ENCODE results near the gene ADAM23. TPM values are rescaled to one million over a fixed set of nuclear protein-coding genes. Genes with fewer than 3 reads are reported as not detected.
A peak's percentile ranks its signal among the peaks of the same experiment; 100 is the strongest.

ADAM23 gene
- total and polyA plus RNA-seq, 2 donors, result 4.0 to 26.9 TPM

- H3K4me3 ChIP-seq (ENCODE audit: low read length in 2 of 2), result no peak overlapping the region
- no peaks in the 10 kb centered on the region for H3K4me1 ChIP-seq (ENCODE audit: control insufficient read depth in 2 of 2, insufficient read depth in 2 of 2, low read length in 2 of 2)
- no peaks in the 10 kb centered on the region for H3K9me3 ChIP-seq (ENCODE audit: control insufficient read depth in 2 of 2, insufficient read depth in 1 of 2, low read length in 1 of 2)
- no peak overlapping the region for H3K27ac ChIP-seq (ENCODE audit: low read depth in 1 of 2, low read length in 1 of 2)
- H3K27me3 ChIP-seq (ENCODE audit: control insufficient read depth in 2 of 2, insufficient read depth in 1 of 2, low read length in 1 of 2), result no peaks in the 10 kb centered on the region
- no peaks in the 10 kb centered on the region for H3K36me3 ChIP-seq (ENCODE audit: control insufficient read depth in 2 of 2, insufficient read depth in 2 of 2, low read length in 1 of 2)
- 6% methylated on average over 2 of the region's 2 CpGs for WGBS
- DNase-seq (ENCODE audit: low read depth in 6 of 9, low spot score in 9 of 9), result peak in 1 of 9 donors; percentile 43
Observed at GRCh38 chr2:206558492-206558891, 115.2 kb downstream of the ADAM23 start.

- H3K9me3 ChIP-seq (ENCODE audit: control insufficient read depth in 2 of 2, insufficient read depth in 1 of 2, low read length in 1 of 2), result no peaks in the 10 kb centered on the region
- H3K27me3 ChIP-seq (ENCODE audit: control insufficient read depth in 2 of 2, insufficient read depth in 1 of 2, low read length in 1 of 2), result no peaks in the 10 kb centered on the region
- 98% methylated on average over 1 of the region's 1 CpG for WGBS
- DNase-seq (ENCODE audit: low read depth in 6 of 9, low spot score in 9 of 9), result no peak
- H3K36me3 ChIP-seq (ENCODE audit: control insufficient read depth in 2 of 2, insufficient read depth in 2 of 2, low read length in 1 of 2), result no peaks in the 10 kb centered on the region
- H3K27ac ChIP-seq (ENCODE audit: low read depth in 1 of 2, low read length in 1 of 2), result no peak overlapping the region
- H3K4me1 ChIP-seq (ENCODE audit: control insufficient read depth in 2 of 2, insufficient read depth in 2 of 2, low read length in 2 of 2), result no peaks in the 10 kb centered on the region
- no peak overlapping the region for H3K4me3 ChIP-seq (ENCODE audit: low read length in 2 of 2)
Observed at GRCh38 chr2:206561962-206562361, 118.6 kb downstream of the ADAM23 start.

DNA sequence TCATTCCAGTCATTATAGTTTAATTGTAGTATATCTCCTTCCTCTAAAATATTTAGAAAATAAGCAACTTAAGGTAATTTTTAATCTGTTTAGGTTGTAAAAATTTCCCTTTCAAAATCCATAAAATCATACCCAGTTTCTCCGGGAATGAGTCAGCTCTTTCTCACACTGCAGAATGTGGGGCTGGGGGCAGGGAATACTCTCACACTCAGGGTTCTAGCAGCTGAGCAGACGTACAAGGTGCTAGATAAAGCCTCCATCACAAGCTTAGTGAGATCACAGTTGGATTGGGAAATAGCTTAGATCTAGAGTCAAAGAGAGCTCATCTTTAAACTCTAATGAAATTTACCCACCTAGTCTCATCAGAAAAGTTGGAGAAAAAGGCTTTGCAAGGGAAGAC is 119.0 kb downstream of the ADAM23 start:
- WGBS, result 93% methylated on average over 2 of the region's 2 CpGs
- H3K9me3 ChIP-seq (ENCODE audit: control insufficient read depth in 2 of 2, insufficient read depth in 1 of 2, low read length in 1 of 2), result no peaks in the 10 kb centered on the region

DNA sequence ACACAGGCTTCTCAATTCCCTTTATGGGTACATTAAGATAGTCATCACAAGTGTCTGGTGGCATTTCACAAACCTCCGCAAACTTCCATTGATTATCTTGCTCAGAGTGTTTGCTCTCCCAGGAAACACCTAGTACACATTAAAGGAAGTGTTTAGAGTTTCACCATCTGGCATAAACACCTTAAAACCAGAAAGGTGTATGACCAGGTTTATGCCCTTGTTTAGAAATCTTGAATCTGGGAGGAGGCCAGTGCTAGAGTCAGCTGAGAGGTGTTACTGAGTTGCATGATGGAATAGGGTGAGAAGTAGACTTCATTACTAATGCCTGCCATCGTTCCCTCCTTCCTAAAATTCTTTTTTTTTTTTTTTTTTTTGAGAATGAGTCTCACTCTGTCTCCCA is 120.0 kb downstream of the ADAM23 start:
- 96% methylated on average over 2 of the region's 2 CpGs for WGBS
- Histone ChIP-seq H3K27ac (ENCODE audit: low read depth in 1 of 2, low read length in 1 of 2) (no peak overlapping the region), H3K9me3 (ENCODE audit: control insufficient read depth in 2 of 2, insufficient read depth in 1 of 2, low read length in 1 of 2) (no peaks in the 10 kb centered on the region), H3K4me1 (ENCODE audit: control insufficient read depth in 2 of 2, insufficient read depth in 2 of 2, low read length in 2 of 2) (no peaks in the 10 kb centered on the region), H3K4me3 (ENCODE audit: low read length in 2 of 2) (no peak overlapping the region), H3K36me3 (ENCODE audit: control insufficient read depth in 2 of 2, insufficient read depth in 2 of 2, low read length in 1 of 2) (no peaks in the 10 kb centered on the region), H3K27me3 (ENCODE audit: control insufficient read depth in 2 of 2, insufficient read depth in 1 of 2, low read length in 1 of 2) (no peaks in the 10 kb centered on the region)
- no peak for DNase-seq (ENCODE audit: low read depth in 6 of 9, low spot score in 9 of 9)

More for the DNA sequence above, 119.0 kb downstream of the ADAM23 start:
- Histone ChIP-seq H3K27me3 (ENCODE audit: control insufficient read depth in 2 of 2, insufficient read depth in 1 of 2, low read length in 1 of 2) (no peaks in the 10 kb centered on the region), H3K4me3 (ENCODE audit: low read length in 2 of 2) (no peak overlapping the region), H3K27ac (ENCODE audit: low read depth in 1 of 2, low read length in 1 of 2) (no peak overlapping the region), H3K4me1 (ENCODE audit: control insufficient read depth in 2 of 2, insufficient read depth in 2 of 2, low read length in 2 of 2) (no peaks in the 10 kb centered on the region), H3K36me3 (ENCODE audit: control insufficient read depth in 2 of 2, insufficient read depth in 2 of 2, low read length in 1 of 2) (no peaks in the 10 kb centered on the region)
- no peak for DNase-seq (ENCODE audit: low read depth in 6 of 9, low spot score in 9 of 9)

GRCh38 chr2:206565666-206566065 is 122.3 kb downstream of the ADAM23 start:
- Histone ChIP-seq H3K9me3 (ENCODE audit: control insufficient read depth in 2 of 2, insufficient read depth in 1 of 2, low read length in 1 of 2) (no peaks in the 10 kb centered on the region), H3K36me3 (ENCODE audit: control insufficient read depth in 2 of 2, insufficient read depth in 2 of 2, low read length in 1 of 2) (no peaks in the 10 kb centered on the region), H3K4me3 (ENCODE audit: low read length in 2 of 2) (no peak overlapping the region), H3K4me1 (ENCODE audit: control insufficient read depth in 2 of 2, insufficient read depth in 2 of 2, low read length in 2 of 2) (peaks cover 0 to 4% of the 10 kb centered on the region in 2 donors), H3K27me3 (ENCODE audit: control insufficient read depth in 2 of 2, insufficient read depth in 1 of 2, low read length in 1 of 2) (no peaks in the 10 kb centered on the region), H3K27ac (ENCODE audit: low read depth in 1 of 2, low read length in 1 of 2) (no peak overlapping the region)
- WGBS, result 97% methylated on average over 4 of the region's 4 CpGs
- DNase-seq (ENCODE audit: low read depth in 6 of 9, low spot score in 9 of 9), result no peak

- Histone ChIP-seq H3K27ac (ENCODE audit: low read depth in 1 of 2, low read length in 1 of 2) (no peak overlapping the region), H3K9me3 (ENCODE audit: control insufficient read depth in 2 of 2, insufficient read depth in 1 of 2, low read length in 1 of 2) (no peaks in the 10 kb centered on the region), H3K4me3 (ENCODE audit: low read length in 2 of 2) (no peak overlapping the region), H3K4me1 (ENCODE audit: control insufficient read depth in 2 of 2, insufficient read depth in 2 of 2, low read length in 2 of 2) (peaks cover 0 to 4% of the 10 kb centered on the region in 2 donors), H3K27me3 (ENCODE audit: control insufficient read depth in 2 of 2, insufficient read depth in 1 of 2, low read length in 1 of 2) (no peaks in the 10 kb centered on the region), H3K36me3 (ENCODE audit: control insufficient read depth in 2 of 2, insufficient read depth in 2 of 2, low read length in 1 of 2) (no peaks in the 10 kb centered on the region)
- no peak for DNase-seq (ENCODE audit: low read depth in 6 of 9, low spot score in 9 of 9)
- 96% methylated on average over 3 of the region's 3 CpGs for WGBS
Observed at GRCh38 chr2:206569470-206569869, 126.1 kb downstream of the ADAM23 start.

GRCh38 chr2:206570199-206570598 is 126.9 kb downstream of the ADAM23 start:
- Histone ChIP-seq H3K36me3 (ENCODE audit: control insufficient read depth in 2 of 2, insufficient read depth in 2 of 2, low read length in 1 of 2) (no peaks in the 10 kb centered on the region), H3K4me3 (ENCODE audit: low read length in 2 of 2) (no peak overlapping the region), H3K4me1 (ENCODE audit: control insufficient read depth in 2 of 2, insufficient read depth in 2 of 2, low read length in 2 of 2) (peaks cover 0 to 4% of the 10 kb centered on the region in 2 donors), H3K27ac (ENCODE audit: low read depth in 1 of 2, low read length in 1 of 2) (no peak overlapping the region), H3K27me3 (ENCODE audit: control insufficient read depth in 2 of 2, insufficient read depth in 1 of 2, low read length in 1 of 2) (no peaks in the 10 kb centered on the region), H3K9me3 (ENCODE audit: control insufficient read depth in 2 of 2, insufficient read depth in 1 of 2, low read length in 1 of 2) (no peaks in the 10 kb centered on the region)
- DNase-seq (ENCODE audit: low read depth in 6 of 9, low spot score in 9 of 9), result no peak

DNA sequence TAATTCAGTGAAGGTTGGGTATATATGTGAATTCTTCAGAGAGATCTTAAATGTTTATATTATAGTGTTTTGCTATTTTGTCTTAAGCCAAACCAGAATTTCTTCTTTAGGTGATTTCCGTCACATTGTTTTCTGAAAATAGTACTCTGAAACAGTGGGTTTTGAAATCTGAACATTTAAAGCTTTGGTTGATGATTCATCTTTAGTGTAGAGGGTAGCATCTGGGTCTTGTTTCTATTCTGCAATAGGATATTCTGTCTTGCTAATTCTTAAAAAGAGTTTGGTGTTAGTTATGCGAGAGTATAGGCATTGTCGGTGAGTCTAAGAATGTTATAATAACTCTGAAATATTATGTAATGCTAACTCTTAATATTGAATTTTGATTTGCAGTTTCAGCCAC is 129.4 kb downstream of the ADAM23 start:
- Histone ChIP-seq H3K4me1 (ENCODE audit: control insufficient read depth in 2 of 2, insufficient read depth in 2 of 2, low read length in 2 of 2) (peaks cover 0 to 4% of the 10 kb centered on the region in 2 donors), H3K27ac (ENCODE audit: low read depth in 1 of 2, low read length in 1 of 2) (no peak overlapping the region), H3K4me3 (ENCODE audit: low read length in 2 of 2) (no peak overlapping the region), H3K36me3 (ENCODE audit: control insufficient read depth in 2 of 2, insufficient read depth in 2 of 2, low read length in 1 of 2) (no peaks in the 10 kb centered on the region), H3K9me3 (ENCODE audit: control insufficient read depth in 2 of 2, insufficient read depth in 1 of 2, low read length in 1 of 2) (no peaks in the 10 kb centered on the region), H3K27me3 (ENCODE audit: control insufficient read depth in 2 of 2, insufficient read depth in 1 of 2, low read length in 1 of 2) (no peaks in the 10 kb centered on the region)
- no peak for DNase-seq (ENCODE audit: low read depth in 6 of 9, low spot score in 9 of 9)
- 92% methylated on average over 3 of the region's 3 CpGs for WGBS

- WGBS, result 95% methylated on average over 6 of the region's 6 CpGs
Observed at GRCh38 chr2:206573793-206574192, 130.5 kb downstream of the ADAM23 start.

More at GRCh38 chr2:206573793-206574192, 130.5 kb downstream of the ADAM23 start:
- no peak overlapping the region for H3K4me3 ChIP-seq (ENCODE audit: low read length in 2 of 2)
- no peaks in the 10 kb centered on the region for H3K36me3 ChIP-seq (ENCODE audit: control insufficient read depth in 2 of 2, insufficient read depth in 2 of 2, low read length in 1 of 2)
- no peak for DNase-seq (ENCODE audit: low read depth in 6 of 9, low spot score in 9 of 9)
- no peaks in the 10 kb centered on the region for H3K9me3 ChIP-seq (ENCODE audit: control insufficient read depth in 2 of 2, insufficient read depth in 1 of 2, low read length in 1 of 2)
- H3K4me1 ChIP-seq (ENCODE audit: control insufficient read depth in 2 of 2, insufficient read depth in 2 of 2, low read length in 2 of 2), result peaks cover 0 to 4% of the 10 kb centered on the region in 2 donors
- H3K27me3 ChIP-seq (ENCODE audit: control insufficient read depth in 2 of 2, insufficient read depth in 1 of 2, low read length in 1 of 2), result no peaks in the 10 kb centered on the region
- H3K27ac ChIP-seq (ENCODE audit: low read depth in 1 of 2, low read length in 1 of 2), result no peak overlapping the region

All from thymus (tissue), 11 donors.